ENCODE measurements around the gene DSP.

Gene DSP

GRCh38 chr6:7615611-7616383 is 74.3 kb downstream of the DSP start:
- DNase-seq = no peak

- no peak for DNase-seq
Measured at GRCh38 chr6:7617801-7618764, 76.6 kb downstream of the DSP start.

- no peak for DNase-seq
Measured at GRCh38 chr6:7621761-7622160, 80.3 kb downstream of the DSP start.

GRCh38 chr6:7624796-7625710 is 83.6 kb downstream of the DSP start:
- DNase-seq = no peak

- no peak for DNase-seq
Measured at GRCh38 chr6:7628479-7628878, 87.0 kb downstream of the DSP start.

- DNase-seq = no peak
Measured at GRCh38 chr6:7628909-7629308, 87.4 kb downstream of the DSP start.

GRCh38 chr6:7629321-7629720 is 87.8 kb downstream of the DSP start:
- DNase-seq = no peak

- no peak for DNase-seq
Measured at GRCh38 chr6:7630792-7631191, 89.3 kb downstream of the DSP start.

- DNase-seq = no peak
Measured at GRCh38 chr6:7631466-7631865, 90.0 kb downstream of the DSP start.

GRCh38 chr6:7632501-7633290 is 91.2 kb downstream of the DSP start:
- no peak for DNase-seq

GRCh38 chr6:7633361-7633760 is 91.9 kb downstream of the DSP start:
- no peak for DNase-seq

GRCh38 chr6:7636151-7636550 is 94.7 kb downstream of the DSP start:
- DNase-seq = no peak

All from activated naive CD4-positive, alpha-beta T cell (primary cell).